ENCODE measurements around the gene DCC. TPM values are rescaled to one million over a fixed set of nuclear protein-coding genes. Genes with fewer than 3 reads are reported as not detected.

DCC gene
- total RNA-seq, 1 experiment from 2014 or later = 0.72 TPM

DNA sequence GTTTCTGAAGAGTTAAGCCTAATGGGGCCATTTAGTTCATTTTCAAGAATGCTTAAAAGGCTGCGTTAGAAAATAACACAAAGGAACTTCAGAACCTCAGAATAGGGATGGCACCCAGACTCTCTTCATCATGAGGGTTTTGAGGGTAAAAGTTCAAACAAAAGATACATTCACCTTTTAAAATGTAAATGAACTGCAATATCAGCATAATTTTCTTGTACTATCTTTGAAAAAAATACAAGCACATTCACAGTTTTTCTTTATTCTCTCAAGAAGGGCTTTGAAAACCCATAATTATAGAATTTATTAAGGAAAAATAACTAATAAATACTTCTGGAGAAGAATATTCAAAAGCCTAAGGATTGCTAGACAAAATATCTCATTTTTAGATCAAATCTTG lies 791.0 kb downstream of the DCC start (continued):
- TF ChIP-seq KAT7 (CRISPR knock-in tag; IDR thresholded peaks at IDR 0.05; ENCODE audit: borderline replicate concordance) = no peak
- TF ChIP-seq, protein P1, sequence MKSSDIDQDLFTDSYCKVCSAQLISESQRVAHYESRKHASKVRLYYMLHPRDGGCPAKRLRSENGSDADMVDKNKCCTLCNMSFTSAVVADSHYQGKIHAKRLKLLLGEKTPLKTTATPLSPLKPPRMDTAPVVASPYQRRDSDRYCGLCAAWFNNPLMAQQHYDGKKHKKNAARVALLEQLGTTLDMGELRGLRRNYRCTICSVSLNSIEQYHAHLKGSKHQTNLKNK (CRISPR knock-in tag; IDR thresholded peaks at IDR 0.05) = no peak
- TF ChIP-seq, protein P2, sequence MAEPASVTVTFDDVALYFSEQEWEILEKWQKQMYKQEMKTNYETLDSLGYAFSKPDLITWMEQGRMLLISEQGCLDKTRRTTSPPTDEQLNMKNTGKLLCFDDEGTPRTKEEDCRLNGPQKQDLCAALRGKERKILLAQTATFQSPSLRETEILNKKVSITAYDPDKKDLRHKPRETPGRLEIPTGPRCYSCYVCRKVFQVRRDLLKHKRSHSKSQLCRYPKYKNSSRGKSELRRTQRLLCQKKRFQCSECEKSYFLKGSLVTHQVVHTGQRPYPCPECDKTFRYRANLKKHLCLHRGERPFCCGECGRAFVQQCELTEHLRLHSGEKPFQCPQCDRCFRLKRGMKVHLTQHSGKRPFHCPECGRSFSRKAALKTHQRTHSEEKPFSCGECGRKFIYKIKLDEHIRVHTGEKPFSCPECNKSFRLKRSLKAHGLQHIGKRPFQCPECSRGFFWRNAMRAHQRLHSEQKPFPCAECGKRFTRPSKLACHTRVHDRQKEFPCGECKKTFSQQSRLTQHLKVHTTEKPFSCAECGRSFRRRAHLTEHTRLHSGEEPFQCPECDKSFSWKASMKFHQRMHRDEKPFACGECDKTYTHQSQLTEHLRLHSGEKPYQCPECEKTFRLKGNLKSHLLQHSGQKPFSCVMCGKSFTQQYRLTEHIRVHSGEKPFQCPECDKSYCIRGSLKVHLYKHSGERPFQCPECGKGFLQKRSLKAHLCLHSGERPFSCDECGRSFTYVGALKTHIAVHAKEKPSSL (CRISPR knock-in tag; conservative IDR thresholded peaks at IDR 0.05) = no peak

DNA sequence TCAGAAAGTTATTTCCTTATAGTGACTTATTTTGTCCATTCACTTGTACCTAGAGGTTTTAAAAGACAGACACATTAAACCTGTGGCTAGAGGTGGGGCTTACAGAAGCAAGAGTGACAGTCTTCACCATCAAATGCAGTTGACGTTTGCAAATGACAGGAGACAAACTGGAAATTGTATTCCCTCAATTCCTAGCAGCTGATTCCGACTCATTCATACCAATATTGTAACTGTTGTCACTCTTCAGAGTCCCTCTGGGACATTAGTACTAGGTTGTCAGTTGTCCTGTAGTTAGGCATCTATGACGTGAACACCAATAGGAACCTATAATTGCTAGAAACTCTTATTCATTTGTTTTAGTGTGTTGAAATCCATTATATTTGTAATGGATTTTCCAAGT lies 794.7 kb downstream of the DCC start:
- H3K27me3 Mint-ChIP-seq (ENCODE audit: low read depth) = no peaks in the 10 kb centered on the region

DNA sequence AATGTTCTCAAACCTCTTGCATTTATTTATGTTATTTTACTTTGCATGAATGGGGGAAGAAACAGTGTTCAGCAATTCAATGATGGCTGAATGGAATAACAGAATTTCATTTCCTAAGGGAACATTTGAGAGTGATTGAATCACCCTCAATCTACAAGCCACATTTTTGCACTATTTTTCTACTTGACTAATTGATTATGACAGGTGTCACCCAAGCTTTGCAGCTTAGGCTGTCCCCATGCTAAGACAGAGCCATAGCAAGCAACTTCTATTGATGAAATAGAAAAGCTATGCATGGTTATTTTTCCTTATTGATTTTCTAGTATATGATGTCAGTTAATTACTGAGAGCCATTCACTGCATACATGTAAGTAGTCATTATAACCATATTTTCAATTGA lies 795.7 kb downstream of the DCC start:
- Mint-ChIP-seq H3K27me3 (ENCODE audit: low read depth) (no peaks in the 10 kb centered on the region), H3K4me3 (no peak overlapping the region)

More for the DNA sequence above, 794.7 kb downstream of the DCC start:
- DNase-seq (ENCODE audit: low spot score) (no peak), ATAC-seq (no peak)
- H3K4me1 Mint-ChIP-seq = peaks cover 8% of the 10 kb centered on the region
- no peak overlapping the region for H3K4me3 Mint-ChIP-seq
- POLR2A ChIA-PET = no interaction called here
- H3K9me3 Mint-ChIP-seq = peaks cover 12% of the 10 kb centered on the region
- H3K27ac Mint-ChIP-seq = no peak overlapping the region
- TF ChIP-seq, protein P3, sequence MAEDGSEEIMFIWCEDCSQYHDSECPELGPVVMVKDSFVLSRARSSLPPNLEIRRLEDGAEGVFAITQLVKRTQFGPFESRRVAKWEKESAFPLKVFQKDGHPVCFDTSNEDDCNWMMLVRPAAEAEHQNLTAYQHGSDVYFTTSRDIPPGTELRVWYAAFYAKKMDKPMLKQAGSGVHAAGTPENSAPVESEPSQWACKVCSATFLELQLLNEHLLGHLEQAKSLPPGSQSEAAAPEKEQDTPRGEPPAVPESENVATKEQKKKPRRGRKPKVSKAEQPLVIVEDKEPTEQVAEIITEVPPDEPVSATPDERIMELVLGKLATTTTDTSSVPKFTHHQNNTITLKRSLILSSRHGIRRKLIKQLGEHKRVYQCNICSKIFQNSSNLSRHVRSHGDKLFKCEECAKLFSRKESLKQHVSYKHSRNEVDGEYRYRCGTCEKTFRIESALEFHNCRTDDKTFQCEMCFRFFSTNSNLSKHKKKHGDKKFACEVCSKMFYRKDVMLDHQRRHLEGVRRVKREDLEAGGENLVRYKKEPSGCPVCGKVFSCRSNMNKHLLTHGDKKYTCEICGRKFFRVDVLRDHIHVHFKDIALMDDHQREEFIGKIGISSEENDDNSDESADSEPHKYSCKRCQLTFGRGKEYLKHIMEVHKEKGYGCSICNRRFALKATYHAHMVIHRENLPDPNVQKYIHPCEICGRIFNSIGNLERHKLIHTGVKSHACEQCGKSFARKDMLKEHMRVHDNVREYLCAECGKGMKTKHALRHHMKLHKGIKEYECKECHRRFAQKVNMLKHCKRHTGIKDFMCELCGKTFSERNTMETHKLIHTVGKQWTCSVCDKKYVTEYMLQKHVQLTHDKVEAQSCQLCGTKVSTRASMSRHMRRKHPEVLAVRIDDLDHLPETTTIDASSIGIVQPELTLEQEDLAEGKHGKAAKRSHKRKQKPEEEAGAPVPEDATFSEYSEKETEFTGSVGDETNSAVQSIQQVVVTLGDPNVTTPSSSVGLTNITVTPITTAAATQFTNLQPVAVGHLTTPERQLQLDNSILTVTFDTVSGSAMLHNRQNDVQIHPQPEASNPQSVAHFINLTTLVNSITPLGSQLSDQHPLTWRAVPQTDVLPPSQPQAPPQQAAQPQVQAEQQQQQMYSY (CRISPR knock-in tag; IDR thresholded peaks at IDR 0.05) = no peak
- TF ChIP-seq, protein P4, sequence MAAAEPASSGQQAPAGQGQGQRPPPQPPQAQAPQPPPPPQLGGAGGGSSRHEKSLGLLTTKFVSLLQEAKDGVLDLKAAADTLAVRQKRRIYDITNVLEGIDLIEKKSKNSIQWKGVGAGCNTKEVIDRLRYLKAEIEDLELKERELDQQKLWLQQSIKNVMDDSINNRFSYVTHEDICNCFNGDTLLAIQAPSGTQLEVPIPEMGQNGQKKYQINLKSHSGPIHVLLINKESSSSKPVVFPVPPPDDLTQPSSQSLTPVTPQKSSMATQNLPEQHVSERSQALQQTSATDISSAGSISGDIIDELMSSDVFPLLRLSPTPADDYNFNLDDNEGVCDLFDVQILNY (CRISPR knock-in tag; IDR thresholded peaks at IDR 0.05) = no peak
- TF ChIP-seq KAT7 (CRISPR knock-in tag; IDR thresholded peaks at IDR 0.05; ENCODE audit: borderline replicate concordance) (no peak), CREM (CRISPR knock-in tag; IDR thresholded peaks at IDR 0.05) (no peak), CBFB (CRISPR knock-in tag; IDR thresholded peaks at IDR 0.05; ENCODE audit: low read depth) (no peak), FOXJ3 (CRISPR knock-in tag; IDR thresholded peaks at IDR 0.05; ENCODE audit: borderline replicate concordance) (no peak), ELF4 (CRISPR knock-in tag; IDR thresholded peaks at IDR 0.05; ENCODE audit: low read depth) (no peak), ZNF121 (CRISPR knock-in tag; IDR thresholded peaks at IDR 0.05) (no peak), PRRX2 (CRISPR knock-in tag; IDR thresholded peaks at IDR 0.05) (no peak)
- TF ChIP-seq, protein P5, sequence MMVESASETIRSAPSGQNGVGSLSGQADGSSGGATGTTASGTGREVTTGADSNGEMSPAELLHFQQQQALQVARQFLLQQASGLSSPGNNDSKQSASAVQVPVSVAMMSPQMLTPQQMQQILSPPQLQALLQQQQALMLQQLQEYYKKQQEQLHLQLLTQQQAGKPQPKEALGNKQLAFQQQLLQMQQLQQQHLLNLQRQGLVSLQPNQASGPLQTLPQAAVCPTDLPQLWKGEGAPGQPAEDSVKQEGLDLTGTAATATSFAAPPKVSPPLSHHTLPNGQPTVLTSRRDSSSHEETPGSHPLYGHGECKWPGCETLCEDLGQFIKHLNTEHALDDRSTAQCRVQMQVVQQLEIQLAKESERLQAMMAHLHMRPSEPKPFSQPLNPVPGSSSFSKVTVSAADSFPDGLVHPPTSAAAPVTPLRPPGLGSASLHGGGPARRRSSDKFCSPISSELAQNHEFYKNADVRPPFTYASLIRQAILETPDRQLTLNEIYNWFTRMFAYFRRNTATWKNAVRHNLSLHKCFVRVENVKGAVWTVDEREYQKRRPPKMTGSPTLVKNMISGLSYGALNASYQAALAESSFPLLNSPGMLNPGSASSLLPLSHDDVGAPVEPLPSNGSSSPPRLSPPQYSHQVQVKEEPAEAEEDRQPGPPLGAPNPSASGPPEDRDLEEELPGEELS (CRISPR knock-in tag; IDR thresholded peaks at IDR 0.05) = no peak
- H3K36me3 Mint-ChIP-seq = peaks cover 3% of the 10 kb centered on the region; the same call in 1 of the 2 replicates
- CTCF ChIA-PET = no interaction called here

More for the DNA sequence above, 795.7 kb downstream of the DCC start:
- DNase-seq (ENCODE audit: low spot score) (no peak), ATAC-seq (no peak)
- H3K27ac Mint-ChIP-seq = no peak overlapping the region
- ChIA-PET POLR2A (no interaction called here), CTCF (no interaction called here)
- peaks cover 3% of the 10 kb centered on the region; the same call in 1 of the 2 replicates for H3K36me3 Mint-ChIP-seq
- peaks cover 12% of the 10 kb centered on the region for H3K9me3 Mint-ChIP-seq
- TF ChIP-seq SP1 (CRISPR knock-in tag; conservative IDR thresholded peaks at IDR 0.05) (no peak), NFATC4 (CRISPR knock-in tag; IDR thresholded peaks at IDR 0.05) (no peak), TEAD1 (CRISPR knock-in tag; IDR thresholded peaks at IDR 0.05) (no peak), ZNF396 (CRISPR knock-in tag; IDR thresholded peaks at IDR 0.05; ENCODE audit: borderline replicate concordance) (no peak)
- TF ChIP-seq, protein P6, sequence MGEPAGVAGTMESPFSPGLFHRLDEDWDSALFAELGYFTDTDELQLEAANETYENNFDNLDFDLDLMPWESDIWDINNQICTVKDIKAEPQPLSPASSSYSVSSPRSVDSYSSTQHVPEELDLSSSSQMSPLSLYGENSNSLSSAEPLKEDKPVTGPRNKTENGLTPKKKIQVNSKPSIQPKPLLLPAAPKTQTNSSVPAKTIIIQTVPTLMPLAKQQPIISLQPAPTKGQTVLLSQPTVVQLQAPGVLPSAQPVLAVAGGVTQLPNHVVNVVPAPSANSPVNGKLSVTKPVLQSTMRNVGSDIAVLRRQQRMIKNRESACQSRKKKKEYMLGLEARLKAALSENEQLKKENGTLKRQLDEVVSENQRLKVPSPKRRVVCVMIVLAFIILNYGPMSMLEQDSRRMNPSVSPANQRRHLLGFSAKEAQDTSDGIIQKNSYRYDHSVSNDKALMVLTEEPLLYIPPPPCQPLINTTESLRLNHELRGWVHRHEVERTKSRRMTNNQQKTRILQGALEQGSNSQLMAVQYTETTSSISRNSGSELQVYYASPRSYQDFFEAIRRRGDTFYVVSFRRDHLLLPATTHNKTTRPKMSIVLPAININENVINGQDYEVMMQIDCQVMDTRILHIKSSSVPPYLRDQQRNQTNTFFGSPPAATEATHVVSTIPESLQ (CRISPR knock-in tag; IDR thresholded peaks at IDR 0.05) = no peak
- H3K4me1 Mint-ChIP-seq = peaks cover 9% of the 10 kb centered on the region
